ENCODE results near the gene MYLK4.

Gene MYLK4

DNA sequence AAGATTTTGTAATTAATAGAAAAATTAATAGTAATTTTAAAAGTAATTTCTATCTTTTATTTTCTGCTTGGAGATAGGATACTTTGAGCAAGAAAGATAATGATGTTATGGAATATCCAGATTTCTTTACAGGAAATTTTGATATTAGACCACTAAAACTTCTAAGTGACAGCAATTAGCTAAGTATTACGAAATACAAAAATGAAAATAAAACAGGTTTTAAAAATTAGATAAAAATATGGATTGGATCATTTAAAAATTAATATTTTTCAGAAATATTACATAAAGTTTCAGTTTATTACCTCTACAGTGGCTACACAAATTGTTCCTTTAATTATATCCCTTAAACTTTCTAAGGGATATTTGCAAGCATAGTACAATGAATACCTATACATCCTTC lies 4.2 kb upstream of the MYLK4 start:
- DNase-seq = no peak

DNA sequence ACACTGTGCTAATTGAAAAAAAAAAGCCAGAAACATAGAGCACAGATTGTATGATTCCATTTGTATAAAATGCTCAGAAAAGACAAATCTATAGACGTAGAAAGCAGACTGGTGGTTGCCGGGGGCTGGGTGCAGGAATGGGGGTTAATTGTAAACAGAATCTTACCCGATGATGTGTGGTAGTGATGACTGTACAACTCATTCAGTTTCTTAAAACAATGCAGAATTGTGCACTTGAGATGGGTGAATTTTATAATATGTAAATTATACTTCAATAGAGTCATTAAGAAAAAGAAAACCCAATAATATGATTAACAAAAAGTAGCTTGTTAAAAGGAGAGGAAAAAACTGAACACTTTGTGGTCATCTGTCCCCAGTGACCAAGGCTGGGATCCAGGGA lies 3.7 kb upstream of the MYLK4 start:
- no peak for DNase-seq

- DNase-seq = no peak
Measured at GRCh38 chr6:2753743-2754142, 3.0 kb upstream of the MYLK4 start.

- DNase-seq = no peak
Measured at GRCh38 chr6:2753110-2753489, 2.4 kb upstream of the MYLK4 start.

DNA sequence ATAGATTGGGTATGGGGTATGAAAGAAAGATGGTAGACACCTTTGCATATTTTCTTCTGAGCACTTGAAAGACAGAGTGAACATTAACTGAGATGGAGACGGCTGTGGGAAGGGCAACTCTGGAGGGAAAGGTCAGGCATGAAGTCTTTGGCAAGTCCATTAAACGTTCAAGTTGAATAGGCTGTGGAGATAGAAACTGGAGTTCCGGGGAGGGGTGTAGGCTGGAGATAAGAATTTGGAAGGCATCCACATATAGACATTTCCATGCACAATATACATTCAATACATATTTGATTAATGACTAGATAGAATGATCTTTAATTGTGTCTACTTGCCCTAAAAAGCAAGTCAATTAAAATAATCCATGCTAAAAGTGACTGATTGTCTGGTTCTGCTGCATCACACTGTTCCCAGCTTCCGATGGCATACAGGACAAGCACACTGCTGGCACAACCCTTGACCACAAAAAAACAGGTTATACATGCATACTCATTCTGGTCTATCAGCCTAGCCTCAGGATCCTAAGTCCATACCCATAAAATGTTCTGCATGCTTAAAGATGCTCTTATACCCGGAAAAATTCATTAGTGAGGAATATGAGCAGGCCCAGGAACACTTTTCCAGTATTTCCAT lies 1.9 kb upstream of the MYLK4 start:
- no peak for DNase-seq

DNA sequence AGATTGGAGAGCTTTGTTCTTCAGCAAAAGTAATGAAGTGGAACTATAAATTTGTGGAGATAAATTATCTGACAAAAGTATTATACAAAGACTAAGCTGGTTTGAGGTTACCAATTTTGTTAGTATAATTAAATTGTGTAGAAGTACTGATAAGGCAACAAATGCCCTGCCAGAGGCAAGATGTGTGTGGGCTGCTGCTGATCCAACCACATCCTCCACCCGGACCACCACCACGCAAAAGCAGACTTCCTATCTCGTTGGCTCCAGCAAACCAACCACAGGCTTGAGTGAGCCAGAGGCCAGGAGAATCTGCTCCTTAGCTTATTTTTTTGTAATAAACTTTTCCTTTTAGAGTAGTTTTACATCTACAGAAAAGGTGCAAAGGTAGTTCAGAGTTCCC lies 1.1 kb upstream of the MYLK4 start:
- no peak for DNase-seq

- peak; percentile 71 for DNase-seq
Measured at GRCh38 chr6:2749969-2750600, 637 bp downstream of the MYLK4 start.

GRCh38 chr6:2748183-2748582 lies 2.5 kb downstream of the MYLK4 start:
- DNase-seq = no peak

DNA sequence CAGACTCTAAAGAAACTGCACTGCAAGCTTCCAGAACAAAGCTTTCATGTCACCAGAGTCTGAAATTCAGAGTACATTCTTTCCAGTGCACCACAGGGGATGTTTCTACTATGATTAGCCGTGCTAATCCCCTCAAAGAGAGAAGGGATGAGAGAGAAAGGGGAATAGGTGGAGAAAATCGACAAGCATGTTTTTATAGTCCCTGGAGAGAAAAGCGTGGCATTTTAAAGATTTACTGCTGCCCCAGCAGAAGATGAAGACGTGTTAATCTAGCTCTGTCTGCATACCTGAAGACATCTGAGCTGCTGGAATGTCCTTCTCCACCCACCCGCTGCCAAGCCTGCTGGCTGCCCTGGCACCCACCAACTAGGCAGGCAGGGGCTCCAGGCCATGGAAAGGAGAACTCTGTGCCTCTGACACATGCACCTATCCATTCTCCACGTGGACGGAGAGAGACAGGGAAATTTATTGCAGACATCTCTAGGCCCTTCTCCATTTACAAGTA lies 4.1 kb downstream of the MYLK4 start:
- no peak for DNase-seq

DNA sequence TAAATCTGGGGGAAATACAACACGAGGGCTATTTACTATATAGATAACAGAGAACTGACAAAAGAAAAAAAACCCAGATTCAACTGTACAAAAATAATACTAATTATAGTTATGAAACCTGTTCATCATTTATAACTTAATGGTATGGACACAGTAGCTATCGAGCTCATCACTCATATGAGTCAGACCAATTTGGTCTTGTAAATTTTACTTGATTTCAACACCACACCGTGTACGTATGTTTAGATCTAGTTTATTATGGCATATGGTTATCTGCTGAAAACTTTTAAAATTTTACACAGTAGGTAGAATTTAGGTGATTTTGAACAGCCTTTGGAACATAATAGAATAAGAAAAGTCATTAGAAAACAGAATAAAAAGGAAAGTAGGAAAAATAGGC lies 5.5 kb downstream of the MYLK4 start:
- DNase-seq = no peak

DNA sequence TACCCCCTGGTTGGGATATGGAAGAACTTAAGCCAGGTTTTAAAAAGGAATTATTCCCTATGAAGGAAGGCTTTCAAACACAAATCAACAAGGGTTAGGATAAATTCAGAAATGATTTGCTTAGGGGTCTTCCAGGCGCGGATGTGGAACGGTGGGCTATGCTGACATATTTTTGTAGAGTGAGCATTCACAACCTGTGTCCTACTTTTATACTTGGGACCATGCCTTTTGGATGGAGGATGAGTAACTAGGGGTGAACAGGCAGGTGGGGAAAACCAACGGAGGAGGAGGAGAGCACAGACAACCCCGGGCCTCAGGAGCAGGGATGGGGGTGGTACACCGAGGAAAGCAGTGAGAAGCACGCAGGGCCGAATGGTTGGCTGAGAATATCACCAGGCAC lies 5.9 kb downstream of the MYLK4 start:
- no peak for DNase-seq

DNA sequence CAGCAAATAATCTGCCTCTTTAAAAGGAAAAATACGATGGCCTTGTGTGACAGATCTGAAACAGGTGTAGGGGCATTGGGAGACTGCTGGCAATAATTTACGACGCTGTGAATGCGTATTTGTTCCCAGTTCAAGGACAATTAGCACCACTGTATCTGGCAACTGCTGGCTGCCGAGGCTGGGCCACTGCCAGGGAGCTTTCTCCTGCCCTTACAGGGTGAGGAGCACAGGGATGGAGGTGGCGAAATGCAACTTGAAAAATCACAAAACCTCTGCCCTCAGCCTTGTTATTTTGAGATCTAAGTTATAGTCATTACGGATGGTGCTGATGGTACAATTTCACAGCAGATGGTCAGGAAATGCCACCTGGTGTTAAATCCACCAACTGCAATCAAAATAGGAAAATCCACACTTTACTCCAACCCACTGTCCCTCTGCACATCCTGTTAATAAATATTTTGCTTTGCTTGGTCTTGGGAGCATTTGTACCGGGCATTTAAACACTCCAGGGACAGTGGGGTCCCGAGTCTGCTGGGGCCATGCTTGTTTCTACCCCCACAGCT lies 6.4 kb downstream of the MYLK4 start:
- DNase-seq = no peak

DNA sequence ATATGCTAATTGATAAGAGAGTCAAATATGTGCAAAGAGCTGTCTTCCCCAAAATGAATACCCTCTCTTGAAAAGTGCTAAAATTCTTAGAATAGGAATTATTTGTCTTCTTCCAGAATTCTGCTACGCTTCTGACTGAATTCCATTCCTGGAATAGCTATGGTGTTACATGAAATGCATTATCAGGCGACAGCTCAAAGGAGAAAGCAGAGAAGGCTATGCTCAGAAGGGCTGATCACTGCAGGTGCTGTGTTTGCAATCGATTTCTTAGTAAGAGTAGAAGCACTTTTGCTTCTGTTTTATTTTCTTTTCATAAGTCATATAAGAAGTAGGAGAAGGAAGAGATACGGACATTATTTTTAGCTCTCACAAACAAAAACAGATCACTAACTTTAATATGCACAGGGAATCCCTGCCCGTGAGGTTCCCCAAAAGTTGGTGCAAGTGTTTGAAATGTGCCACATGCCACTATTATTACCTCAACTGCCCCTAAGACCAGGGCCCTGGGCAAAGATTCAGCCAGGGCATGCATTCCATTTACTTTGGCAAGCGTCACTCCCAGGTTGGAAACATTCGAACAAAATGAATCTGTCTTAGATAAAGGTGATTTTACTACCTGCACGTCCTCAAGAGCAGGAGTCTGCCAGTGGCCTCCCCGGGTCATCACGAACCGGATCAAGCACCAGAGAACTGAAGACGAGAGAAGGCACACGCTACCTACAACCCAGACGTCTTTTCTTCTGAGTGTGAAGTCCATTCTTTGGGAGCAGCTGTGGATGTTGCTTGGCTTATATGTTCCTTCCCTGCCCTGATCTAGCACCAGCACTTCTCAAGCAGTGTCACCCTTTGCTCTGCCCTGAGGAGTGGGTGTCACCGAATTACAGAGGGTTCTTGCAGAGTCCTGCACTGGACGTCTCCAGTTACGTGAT lies 7.2 kb downstream of the MYLK4 start:
- DNase-seq = no peak

DNA sequence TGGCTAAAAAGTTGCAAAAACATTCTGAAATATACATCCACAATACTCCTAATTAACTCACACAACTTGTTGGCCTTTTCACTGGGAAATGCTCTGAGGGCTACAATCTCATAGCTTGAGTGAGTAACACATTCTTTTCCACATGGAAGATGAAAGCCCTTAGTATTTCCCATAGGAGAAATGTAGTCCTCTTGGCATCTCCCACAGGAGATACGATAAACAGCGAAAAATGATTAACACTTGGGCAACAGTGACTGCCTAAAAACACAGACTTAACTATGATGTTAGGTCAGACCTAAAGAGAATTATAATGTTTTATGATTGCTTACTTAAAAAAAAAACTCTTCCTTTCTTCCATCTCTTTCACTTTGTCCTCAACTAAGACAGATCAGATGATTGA lies 9.0 kb downstream of the MYLK4 start:
- DNase-seq = no peak

GRCh38 chr6:2740581-2740980 lies 10.1 kb downstream of the MYLK4 start:
- no peak for DNase-seq

DNA sequence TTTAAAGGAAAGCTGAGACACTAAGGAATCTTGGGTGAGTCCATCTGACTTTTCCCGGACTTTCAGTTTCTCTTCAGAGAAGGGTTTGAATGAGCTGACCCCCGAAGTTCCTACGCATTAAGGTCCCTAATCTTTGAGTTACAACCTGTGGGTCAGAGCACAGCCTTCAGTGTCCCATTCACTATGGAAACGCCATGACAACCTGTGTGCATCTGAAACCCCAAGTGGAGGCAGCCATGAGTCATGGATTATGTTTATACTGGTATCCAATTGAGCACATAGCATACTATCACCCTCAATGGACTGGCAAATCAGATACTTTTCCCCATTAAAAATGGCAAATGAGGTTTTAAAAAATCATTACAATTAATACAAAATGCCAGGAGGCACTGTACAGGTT lies 11.4 kb downstream of the MYLK4 start:
- DNase-seq = no peak

- DNase-seq = peak; percentile 60
Measured at GRCh38 chr6:2738373-2738979, 12.2 kb downstream of the MYLK4 start.

DNA sequence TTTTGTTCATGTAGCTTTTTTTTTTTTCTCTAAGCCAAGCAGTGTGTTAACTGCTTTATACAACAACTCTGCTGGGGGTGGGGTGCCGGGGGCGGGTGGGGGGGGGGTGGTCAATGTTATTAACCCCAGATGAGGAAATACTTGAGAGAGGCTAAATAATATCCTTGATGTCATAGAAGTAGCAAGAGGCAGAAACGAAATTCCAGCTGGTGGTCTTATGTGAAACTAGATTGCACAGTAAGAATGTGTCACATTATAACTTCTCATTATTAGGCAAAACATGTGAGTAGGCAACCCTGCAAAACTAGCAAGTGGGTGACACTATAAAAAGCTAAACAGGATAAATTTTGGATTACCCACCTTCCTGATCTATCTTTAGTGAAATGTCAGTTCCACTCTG lies 12.8 kb downstream of the MYLK4 start:
- no peak for DNase-seq

DNA sequence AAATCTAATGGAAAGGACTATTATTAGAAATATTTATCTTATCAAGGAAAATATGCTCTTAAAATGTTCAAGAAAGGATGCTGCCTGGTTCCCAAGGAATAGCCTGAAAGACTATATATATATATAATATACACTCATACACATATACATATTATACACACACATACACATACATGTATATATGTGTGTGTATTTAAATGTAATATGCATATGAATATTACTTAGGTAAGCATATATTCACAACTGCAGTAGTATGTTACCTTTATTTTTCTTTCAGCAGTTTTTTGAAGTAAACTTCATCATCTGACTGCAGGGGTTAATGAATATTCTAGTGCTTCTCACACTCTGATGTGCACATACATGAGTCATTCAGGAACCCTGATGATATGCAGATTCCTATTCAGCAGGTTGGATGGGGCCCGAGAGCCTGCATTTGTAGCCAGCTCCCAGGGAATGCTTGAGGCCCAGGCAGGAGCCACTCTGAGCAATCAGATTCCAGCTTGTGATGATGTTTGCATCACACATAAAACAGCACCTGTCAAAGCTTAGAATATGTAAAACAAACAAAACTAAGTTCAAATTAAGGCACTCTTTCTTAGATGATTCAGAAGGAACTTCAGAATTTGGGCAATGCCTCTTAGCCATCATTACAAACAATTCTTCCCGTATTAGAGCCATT lies 16.1 kb downstream of the MYLK4 start:
- no peak for DNase-seq

- DNase-seq = no peak
Measured at GRCh38 chr6:2733736-2734480, 16.8 kb downstream of the MYLK4 start.

GRCh38 chr6:2733324-2733723 lies 17.4 kb downstream of the MYLK4 start:
- peak; percentile 47 for DNase-seq
